ENCODE measurements around the gene DCUN1D2. TPM values are rescaled to one million over a fixed set of nuclear protein-coding genes. Genes with fewer than 3 reads are reported as not detected.

Gene DCUN1D2
- total RNA-seq, 4 donors from 2014 or later, result 12.3 to 20.2 (median 17.3) TPM

- WGBS, 2 donors (ENCODE audit: low coverage in 1 of 2), result 60% methylated on average over 1 of the region's 19 CpGs; no CpG with 5 or more reads in 1 of the 2 donors
- H3K9me3 ChIP-seq, result no peaks in the 10 kb centered on the region
- no peak overlapping the region for H3K27ac ChIP-seq
- peaks cover 0 to 4% (median 0%) of the 10 kb centered on the region in 3 donors for H3K4me1 ChIP-seq
- H3K36me3 ChIP-seq, result peaks cover 0 to 13% of the 10 kb centered on the region in 2 donors
- no peaks in the 10 kb centered on the region for H3K27me3 ChIP-seq
- no peak overlapping the region for H3K4me3 ChIP-seq
- no peak for ATAC-seq
- no peak for TF ChIP-seq CTCF (IDR thresholded peaks at IDR 0.05)
Measured at GRCh38 chr13:113445791-113446487, 44.6 kb downstream of the DCUN1D2 start.

- Histone ChIP-seq H3K4me1 (peaks cover 0 to 4% (median 0%) of the 10 kb centered on the region in 3 donors), H3K27me3 (no peaks in the 10 kb centered on the region), H3K36me3 (peaks cover 0 to 13% of the 10 kb centered on the region in 2 donors), H3K27ac (no peak overlapping the region), H3K9me3 (no peaks in the 10 kb centered on the region), H3K4me3 (no peak overlapping the region)
- no peak for ATAC-seq
- WGBS, 2 donors (ENCODE audit: low coverage in 1 of 2), result 80 to 96% methylated on average over 5 to 6 of the region's 15 CpGs
- TF ChIP-seq CTCF (IDR thresholded peaks at IDR 0.05) (no peak), POLR2AphosphoS5 (IDR thresholded peaks at IDR 0.05) (no peak), POLR2A (IDR thresholded peaks at IDR 0.05) (no peak), EP300 (IDR thresholded peaks at IDR 0.05) (no peak)
Measured at GRCh38 chr13:113443991-113444390, 46.5 kb downstream of the DCUN1D2 start.

GRCh38 chr13:113442985-113443362, 47.5 kb downstream of the DCUN1D2 start:
- H3K36me3 ChIP-seq, result peaks cover 0 to 13% of the 10 kb centered on the region in 2 donors
- no peak for ATAC-seq
- 78 to 87% methylated on average over 1 of the region's 1 CpG for WGBS, 2 donors (ENCODE audit: low coverage in 1 of 2)

GRCh38 chr13:113442354-113442984, 48.0 kb downstream of the DCUN1D2 start:
- H3K4me1 ChIP-seq, result peaks cover 0 to 2% (median 0%) of the 10 kb centered on the region in 3 donors
- whole genome bisulfite sequencing, 2 donors (ENCODE audit: low coverage in 1 of 2), result 80 to 82% methylated on average over 9 to 10 of the region's 10 CpGs
- no peak overlapping the region for H3K27ac ChIP-seq
- no peak for ATAC-seq
- H3K4me3 ChIP-seq, result no peak overlapping the region
- peaks cover 0 to 13% of the 10 kb centered on the region in 2 donors for H3K36me3 ChIP-seq
- TF ChIP-seq EP300 (IDR thresholded peaks at IDR 0.05) (no peak), CTCF (IDR thresholded peaks at IDR 0.05) (no peak), POLR2AphosphoS5 (IDR thresholded peaks at IDR 0.05) (no peak), POLR2A (IDR thresholded peaks at IDR 0.05) (no peak)
- no peaks in the 10 kb centered on the region for H3K9me3 ChIP-seq
- H3K27me3 ChIP-seq, result no peaks in the 10 kb centered on the region

More at GRCh38 chr13:113442985-113443362, 47.5 kb downstream of the DCUN1D2 start:
- H3K4me1 ChIP-seq, result no peaks in the 10 kb centered on the region
- no peak overlapping the region for H3K4me3 ChIP-seq
- H3K27ac ChIP-seq, result no peak overlapping the region
- TF ChIP-seq POLR2AphosphoS5 (IDR thresholded peaks at IDR 0.05), result no peak
- no peak for TF ChIP-seq EP300 (IDR thresholded peaks at IDR 0.05)
- no peak for TF ChIP-seq CTCF (IDR thresholded peaks at IDR 0.05)
- TF ChIP-seq POLR2A (IDR thresholded peaks at IDR 0.05), result no peak
- H3K27me3 ChIP-seq, result no peaks in the 10 kb centered on the region
- no peaks in the 10 kb centered on the region for H3K9me3 ChIP-seq

GRCh38 chr13:113441661-113442060, 48.9 kb downstream of the DCUN1D2 start:
- ATAC-seq, result no peak
- TF ChIP-seq POLR2AphosphoS5 (IDR thresholded peaks at IDR 0.05), result no peak
- no peak for TF ChIP-seq CTCF (IDR thresholded peaks at IDR 0.05)
- TF ChIP-seq POLR2A (IDR thresholded peaks at IDR 0.05), result no peak
- TF ChIP-seq EP300 (IDR thresholded peaks at IDR 0.05), result no peak
- H3K36me3 ChIP-seq, result peaks cover 0 to 13% of the 10 kb centered on the region in 2 donors

More at GRCh38 chr13:113441661-113442060, 48.9 kb downstream of the DCUN1D2 start:
- 96 to 98% methylated on average over 29 of the region's 29 CpGs for WGBS, 2 donors (ENCODE audit: low coverage in 1 of 2)
- no peaks in the 10 kb centered on the region for H3K9me3 ChIP-seq
- H3K27me3 ChIP-seq, result no peaks in the 10 kb centered on the region
- peaks cover 0 to 3% (median 0%) of the 10 kb centered on the region in 3 donors for H3K4me1 ChIP-seq
- H3K27ac ChIP-seq, result no peak overlapping the region
- no peak overlapping the region for H3K4me3 ChIP-seq
